ENCODE data around the gene CX3CL1.

GRCh38 chr16:57406881-57407280 is 34.6 kb downstream of the CX3CL1 start:
- no peak for TF ChIP-seq EZH2 (IDR thresholded peaks at IDR 0.05; ENCODE audit: borderline replicate concordance, low read depth, low read length, severe bottlenecking)
- TF ChIP-seq CTCF (IDR thresholded peaks at IDR 0.05; ENCODE audit: borderline replicate concordance, extremely low read depth, low read length, poor library complexity, severe bottlenecking), result no peak

Data from DND-41 (cell line).